GM12892 (cell line): Measurements from ENCODE around the gene MAGI3.

ENCODE experiments used
- POLR2A ChIP-seq: IDR thresholded peaks from 2 replicates; pipeline ENCODE4 v1.6.1; 2011; ENCODE audit warnings: low read depth, low read length, control low read depth
- TAF1 ChIP-seq: IDR thresholded peaks from 2 replicates; pipeline ENCODE4 v1.6.1; 2011; ENCODE audit warnings: low read depth, mild to moderate bottlenecking, control low read depth, low read length, borderline replicate concordance

- TF ChIP-seq POLR2A (peak; percentile 60; the same call in 1 of the 2 replicates), TAF1 (no peak)
Observed at GRCh38 chr1:113389953-113390834, at the start of gene MAGI3.
